HepG2 (cell line): Measurements from ENCODE around the gene GAS2. TPM values are rescaled to one million over a fixed set of nuclear protein-coding genes. Genes with fewer than 3 reads are reported as not detected.
A peak's percentile ranks its signal among the peaks of the same experiment; 100 is the strongest.

Source experiments
- ATAC-seq: fragments of 200-7000 bp; cut with Tn5 transposase; 3 replicates; pipeline ENCODE4 v1.9.1; 2020; ENCODE audit warnings: mild to moderate bottlenecking, moderate library complexity
- BruUV-seq: library from RNA; stranded (reverse); fragments of 400-500 nt; replicated peaks from 2 replicates; lab custom pipeline; 2021; lab: Mats Ljungman, UMichigan
- CTCF ChIA-PET: fragments of 300-600 bp; formaldehyde crosslinking; extraction: SDS; loops from one replicate; lab custom pipeline; 2021; ENCODE audit warnings: low total read pairs, inconsistent platforms, low intra/inter-chr PET ratio; lab: Yijun Ruan, JAX
- POLR2A ChIA-PET: fragments of 350-600 bp; sonication (Branson Sonifier 250); formaldehyde crosslinking; loops from one replicate; lab custom pipeline; 2020; ENCODE audit warnings: antibody characterized with exemption, inconsistent platforms; lab: Yijun Ruan, JAX
- DNase-seq: peaks from one replicate; pipeline ENCODE4 v3.0.0-alpha.2; 2015; ENCODE audit warnings: low spot score
- FAIRE-seq: peaks from 3 replicates; lab custom pipeline; 2011; peaks lifted over from hg19 to GRCh38; lab: Jason Lieb, UNC
- H2AFZ ChIP-seq: one replicate; pipeline ENCODE4 v1.6.1; 2011; ENCODE audit warnings: low read length, inconsistent platforms
- H3K27ac ChIP-seq: fragments of 300-600 bp; 3 replicates; pipeline ENCODE4 v1.8.0; 2011; ENCODE audit warnings: mixed run types, mild to moderate bottlenecking, mixed read lengths, low read length, inconsistent platforms; ENCODE audit not compliant: insufficient read depth; ENCODE audit errors: extremely low read length
- H3K27me3 ChIP-seq, 2 experiments: fragments of 200-600 bp in 1 of 2; 2 replicates in 1 of 2; 3 replicates in 1 of 2; pipeline versions ENCODE4 v1.6.0 to v1.8.0; 2011; ENCODE audit warnings: low read length in 2 of 2, mild to moderate bottlenecking in 2 of 2, moderate library complexity in 2 of 2, inconsistent platforms in 1 of 2; ENCODE audit not compliant: insufficient read depth in 2 of 2, control insufficient read depth in 1 of 2
- H3K36me3 ChIP-seq, 2 experiments: fragments of 200-600 bp in 1 of 2; replicated peaks in 1 of 2; 2 replicates in 1 of 2; 3 replicates in 1 of 2; pipeline versions ENCODE4 v1.5.1 to v1.8.0; 2011; ENCODE audit warnings: low read length in 2 of 2, inconsistent platforms in 1 of 2; ENCODE audit not compliant: insufficient read depth in 2 of 2, control insufficient read depth in 1 of 2
- H3K4me1 ChIP-seq: 2 replicates; pipeline ENCODE4 v1.5.1; 2012; ENCODE audit warnings: low read length, inconsistent platforms; ENCODE audit not compliant: insufficient read depth
- H3K4me2 ChIP-seq: 2 replicates; pipeline ENCODE4 v1.6.0; 2011; ENCODE audit warnings: low read depth, low read length, inconsistent platforms
- H3K4me3 ChIP-seq, 3 experiments: fragments of 200-600 bp in 1 of 3; sonication (generic), shearing (Covaris generic) in 1 of 3; replicated peaks in 1 of 3; 2 replicates each; pipeline ENCODE4 v1.5.1; 2011 to 2016; ENCODE audit warnings: low read length in 3 of 3, inconsistent platforms in 2 of 3, low read depth in 2 of 3, mild to moderate bottlenecking in 2 of 3, control low read depth in 1 of 3, mixed read lengths in 1 of 3; ENCODE audit not compliant: insufficient read depth in 1 of 3
- H3K79me2 ChIP-seq: one replicate; pipeline ENCODE4 v1.6.1; 2011; ENCODE audit warnings: low read length, inconsistent platforms; ENCODE audit not compliant: insufficient read depth
- H3K9ac ChIP-seq: 2 replicates; pipeline ENCODE4 v1.6.0; 2011; ENCODE audit warnings: mild to moderate bottlenecking, low read depth, low read length, inconsistent platforms; ENCODE audit not compliant: insufficient read depth
- H3K9me3 ChIP-seq: 2 replicates; pipeline ENCODE4 v1.5.1; 2012; ENCODE audit warnings: mild to moderate bottlenecking, low read length
- H4K20me1 ChIP-seq: 2 replicates; pipeline ENCODE4 v1.6.0; 2011; ENCODE audit warnings: inconsistent platforms, mild to moderate bottlenecking, low read length, moderate library complexity; ENCODE audit not compliant: insufficient read depth
- AHR ChIP-seq: IDR thresholded peaks from 2 replicates; pipeline ENCODE4 v1.6.1; 2018; ENCODE audit warnings: missing genetic modification reagents, missing compliant biosample characterization
- BCL6 ChIP-seq: IDR thresholded peaks from 2 replicates; pipeline ENCODE4 v1.6.1; 2016; ENCODE audit warnings: missing genetic modification reagents, missing compliant biosample characterization
- ESRRA ChIP-seq: sonication (generic); formaldehyde crosslinking; IDR thresholded peaks from 2 replicates; pipeline ENCODE4 v1.5.1; 2020; ENCODE audit warnings: mild to moderate bottlenecking, low read depth, missing genetic modification reagents
- GATA4 ChIP-seq: sonication (generic); IDR thresholded peaks from 2 replicates; pipeline ENCODE4 v1.6.1; 2016; ENCODE audit warnings: antibody characterized with exemption, low read depth, borderline replicate concordance
- KDM5A ChIP-seq: fragments of 200-600 bp; sonication (generic); IDR thresholded peaks from 2 replicates; pipeline ENCODE4 v1.7.0; 2018; ENCODE audit warnings: antibody characterized with exemption, mild to moderate bottlenecking, low read length, borderline replicate concordance
- LCORL ChIP-seq, 2 experiments: fragments of 450-650 bp in 1 of 2; sonication (generic) in 1 of 2; formaldehyde crosslinking in 1 of 2; IDR thresholded peaks; 2 replicates each; pipeline versions ENCODE4 v1.5.0 to v1.6.1; 2017 to 2020; ENCODE audit warnings: antibody characterized with exemption in 1 of 2, missing genetic modification reagents in 1 of 2
- MAFF ChIP-seq: IDR thresholded peaks from 2 replicates; pipeline ENCODE4 v1.6.1; 2011; ENCODE audit warnings: low read depth, low read length, improper control_type of control experiment
- NFE2 ChIP-seq: sonication (generic); formaldehyde crosslinking; IDR thresholded peaks from 2 replicates; pipeline ENCODE4 v1.4.0; 2020; ENCODE audit warnings: missing genetic modification reagents
- NFIC ChIP-seq: IDR thresholded peaks from 2 replicates; pipeline ENCODE4 v1.6.1; 2012; ENCODE audit warnings: mild to moderate bottlenecking, low read length, inconsistent platforms
- POLR2A ChIP-seq, 2 experiments: IDR thresholded peaks; 2 replicates each; pipeline ENCODE4 v1.6.1; 2011; ENCODE audit warnings: low read depth in 2 of 2, low read length in 2 of 2, mild to moderate bottlenecking in 1 of 2, moderate library complexity in 1 of 2; ENCODE audit not compliant: insufficient read depth in 1 of 2
- SOX6 ChIP-seq, 2 experiments: fragments of 450-650 bp in 1 of 2; sonication (generic) in 1 of 2; formaldehyde crosslinking in 1 of 2; IDR thresholded peaks; 2 replicates each; pipeline versions ENCODE4 v1.4.0 to v1.6.1; 2017 to 2020; ENCODE audit warnings: antibody characterized with exemption in 1 of 2, mild to moderate bottlenecking in 1 of 2, missing genetic modification reagents in 1 of 2
- TEAD3 ChIP-seq: optimal IDR thresholded peaks from 2 replicates; pipeline ENCODE3; 2016; ENCODE audit warnings: borderline replicate concordance
- ZKSCAN1 ChIP-seq: fragments of 150-350 bp; IDR thresholded peaks from 2 replicates; pipeline ENCODE4 v1.6.1; 2014; ENCODE audit warnings: low read length
- ZKSCAN8 ChIP-seq: IDR thresholded peaks from 2 replicates; pipeline ENCODE4 v1.6.1; 2016; ENCODE audit warnings: borderline replicate concordance, missing genetic modification reagents, missing compliant biosample characterization
- ZNF572 ChIP-seq: sonication (generic); formaldehyde crosslinking; IDR thresholded peaks from 2 replicates; pipeline ENCODE4 v1.5.1; 2020; ENCODE audit warnings: mild to moderate bottlenecking, missing genetic modification reagents
- WGBS: methylation state at CpG from one replicate; pipeline ENCODE4 v1.1.6; 2017; ENCODE audit warnings: low lambda C conversion rate; 5-methylcytosine and 5-hydroxymethylcytosine counted together
- in situ Hi-C: cut with HindIII; loops from 2 replicates; pipeline ENCODE4 v1.10.0; 2017; ENCODE audit warnings: low pct_unique_long_range_greater_than_20kb; ENCODE audit not compliant: extremely low pct_ligation_motif_present
- intact Hi-C: fragments of 100-400 bp; cut with micrococcal nuclease; formaldehyde crosslinking; loops from one replicate; pipeline ENCODE4 v1.10.0; 2022; ENCODE audit not compliant: unreplicated experiment
- polyA plus RNA-seq, 8 experiments: library from polyadenylated mRNA; depleted of rRNA in 3 of 8; stranded (reverse) in 7 of 8; unstranded in 1 of 8; fragments of >200 nt; fragmentation: Illumina TruSeq in 4 of 8; extraction: Trizol in 4 of 8; gene quantifications; 2 replicates each; pipeline versions ENCODE4 v1.2.1 to v1.2.3, GENCODE V29; 2011 to 2016; ENCODE audit warnings: low read depth in 4 of 8, missing spikeins in 1 of 8, mixed read lengths in 1 of 8; ENCODE audit not compliant: insufficient read depth in 1 of 8
- total RNA-seq, 5 experiments: library from RNA; depleted of rRNA; stranded (reverse); fragments of >200 nt; fragmentation: Illumina TruSeq; extraction: Trizol; gene quantifications; 2 replicates each; pipeline ENCODE4 v1.2.3, GENCODE V29; 2016; ENCODE audit warnings: low read depth in 1 of 5
- TF ChIP-seq, protein P1 (sequence below): sonication (generic); formaldehyde crosslinking; IDR thresholded peaks from 2 replicates; pipeline ENCODE4 v1.5.0; 2020; ENCODE audit warnings: mild to moderate bottlenecking, missing genetic modification reagents, borderline replicate concordance
- TF ChIP-seq, protein P2 (sequence below), 2 experiments: fragments of 450-650 bp in 1 of 2; sonication (generic) in 1 of 2; formaldehyde crosslinking; IDR thresholded peaks; 2 replicates each; pipeline versions ENCODE4 v1.5.0 to v1.8.0; 2020 to 2022; ENCODE audit warnings: mild to moderate bottlenecking in 1 of 2, missing genetic modification reagents in 1 of 2

The GAS2 gene
- total and polyA plus RNA-seq, 2 of the 13 experiments (the other 11 are each of a cell fraction or from before 2014, with no cell fraction given), result 26.0 to 85.1 TPM

DNA sequence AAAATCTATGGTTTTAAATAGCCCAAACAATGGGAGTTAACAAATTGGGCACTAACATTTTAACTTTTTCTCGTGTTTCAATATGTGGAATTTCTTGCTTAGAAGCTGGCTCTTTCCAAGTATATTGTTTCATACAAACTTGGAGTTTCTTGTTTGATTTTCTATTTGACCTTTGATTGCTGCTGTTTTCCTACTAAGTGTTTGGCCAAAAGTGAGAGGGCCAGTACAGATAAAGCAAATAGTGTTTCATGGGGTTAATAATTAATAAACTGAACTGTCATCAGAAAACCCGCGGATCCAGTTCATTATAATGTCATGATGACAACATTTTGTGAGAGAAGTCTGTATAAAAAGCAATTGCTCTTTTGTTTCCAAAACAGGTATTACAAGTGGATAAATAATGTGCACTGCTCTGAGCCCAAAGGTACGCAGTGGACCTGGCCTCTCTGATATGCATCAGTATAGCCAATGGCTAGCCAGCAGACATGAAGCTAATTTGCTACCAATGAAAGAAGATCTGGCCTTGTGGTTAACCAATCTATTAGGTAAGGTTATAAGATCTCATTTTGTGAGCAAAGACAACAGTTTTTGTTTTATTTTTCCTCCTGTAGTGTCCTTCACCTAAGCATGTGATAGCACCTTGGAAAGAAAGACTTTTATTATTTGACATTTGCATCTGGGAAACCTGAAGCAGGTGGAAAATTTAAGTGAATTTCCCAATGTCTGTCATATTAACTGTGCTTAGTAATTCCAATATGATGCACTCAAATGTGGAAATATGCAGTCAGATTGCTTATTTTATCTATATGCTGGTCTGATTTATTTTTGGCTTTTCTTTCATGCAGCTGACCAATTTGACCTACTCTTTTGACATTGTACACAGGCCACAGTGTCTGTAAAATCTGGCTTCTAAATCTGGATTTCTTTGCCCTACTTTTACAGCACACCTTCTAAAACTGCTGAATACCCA is 8.3 kb downstream of the GAS2 start:
- FAIRE-seq, result peak; percentile 72
- H3K4me3 ChIP-seq, result peak overlapping the region; percentile 42 to 63 (median 44)
- BruUV-seq, result TSS peak; percentile 85
- TF ChIP-seq LCORL (IDR thresholded peaks at IDR 0.05) (no peak), LCORL (CRISPR knock-in tag; IDR thresholded peaks at IDR 0.05) (peak; percentile 21; the same call in 1 of the 2 replicates), TEAD3 (CRISPR knock-in tag) (peak; percentile 15), ESRRA (no peak), GATA4 (no peak), MAFF (peak; percentile 83), ZNF572 (CRISPR knock-in tag) (no peak), NFIC (peak; percentile 87), POLR2A (IDR thresholded peaks at IDR 0.05; ENCODE audit: insufficient read depth in 1 of 2, low read depth in 2 of 2, low read length in 2 of 2) (peak; percentile 33 to 36; a peak in 1 of 4 replicates), ZKSCAN1 (peak; percentile 60), KDM5A (no peak; the same call in 1 of the 2 replicates), NFE2 (CRISPR knock-in tag) (no peak), SOX6 (IDR thresholded peaks at IDR 0.05) (no peak), SOX6 (CRISPR knock-in tag; IDR thresholded peaks at IDR 0.05) (peak; percentile 87), ZKSCAN8 (peak; percentile 30; the same call in 1 of the 2 replicates), BCL6 (CRISPR knock-in tag) (peak; percentile 72), AHR (CRISPR knock-in tag) (no peak)
- TF ChIP-seq, protein P1, sequence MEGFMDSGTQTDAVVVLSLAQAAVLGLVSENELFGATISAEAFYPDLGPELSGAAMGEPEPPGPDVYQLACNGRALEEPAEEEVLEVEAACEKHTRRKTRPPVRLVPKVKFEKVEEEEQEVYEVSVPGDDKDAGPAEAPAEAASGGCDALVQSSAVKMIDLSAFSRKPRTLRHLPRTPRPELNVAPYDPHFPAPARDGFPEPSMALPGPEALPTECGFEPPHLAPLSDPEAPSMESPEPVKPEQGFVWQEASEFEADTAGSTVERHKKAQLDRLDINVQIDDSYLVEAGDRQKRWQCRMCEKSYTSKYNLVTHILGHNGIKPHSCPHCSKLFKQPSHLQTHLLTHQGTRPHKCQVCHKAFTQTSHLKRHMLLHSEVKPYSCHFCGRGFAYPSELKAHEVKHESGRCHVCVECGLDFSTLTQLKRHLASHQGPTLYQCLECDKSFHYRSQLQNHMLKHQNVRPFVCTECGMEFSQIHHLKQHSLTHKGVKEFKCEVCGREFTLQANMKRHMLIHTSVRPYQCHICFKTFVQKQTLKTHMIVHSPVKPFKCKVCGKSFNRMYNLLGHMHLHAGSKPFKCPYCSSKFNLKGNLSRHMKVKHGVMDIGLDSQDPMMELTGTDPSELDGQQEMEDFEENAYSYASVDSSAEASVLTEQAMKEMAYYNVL (CRISPR knock-in tag), result no peak
- TF ChIP-seq, protein P2, sequence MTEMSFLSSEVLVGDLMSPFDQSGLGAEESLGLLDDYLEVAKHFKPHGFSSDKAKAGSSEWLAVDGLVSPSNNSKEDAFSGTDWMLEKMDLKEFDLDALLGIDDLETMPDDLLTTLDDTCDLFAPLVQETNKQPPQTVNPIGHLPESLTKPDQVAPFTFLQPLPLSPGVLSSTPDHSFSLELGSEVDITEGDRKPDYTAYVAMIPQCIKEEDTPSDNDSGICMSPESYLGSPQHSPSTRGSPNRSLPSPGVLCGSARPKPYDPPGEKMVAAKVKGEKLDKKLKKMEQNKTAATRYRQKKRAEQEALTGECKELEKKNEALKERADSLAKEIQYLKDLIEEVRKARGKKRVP (CRISPR knock-in tag; IDR thresholded peaks at IDR 0.05), result 0 out of 4 replicates have a peak, but pooled peaks of 1 of the 2 experiments have one; percentile 29

More for the DNA sequence above, 8.3 kb downstream of the GAS2 start:
- H3K27ac ChIP-seq, result peak overlapping the region; percentile 98
- no peaks in the 10 kb centered on the region for H3K36me3 ChIP-seq
- intact Hi-C loops (loop anchor here (2.0 kb wide), 3 partner anchors 28 to 118 kb away; no protein-coding TSS in a partner anchor), in situ Hi-C loops (no loop called here)
- peaks cover 95% of the 10 kb centered on the region for H3K4me1 ChIP-seq
- no peaks in the 10 kb centered on the region for H3K9me3 ChIP-seq
- DNase-seq (peak; percentile 93), ATAC-seq (peak; percentile 97)
- no peaks in the 10 kb centered on the region for H4K20me1 ChIP-seq
- H3K4me2 ChIP-seq, result peak overlapping the region; percentile 85
- no peak overlapping the region for H2AFZ ChIP-seq
- H3K79me2 ChIP-seq, result peaks cover 79% of the 10 kb centered on the region
- no peaks in the 10 kb centered on the region for H3K27me3 ChIP-seq
- ChIA-PET POLR2A (interaction anchor here (0.6 to 2.3 kb wide), 6 partner anchors 9 to 50 kb away, joined by 3 to 13 read pairs (median 6); partner anchors contain the start of gene GAS2), CTCF (no interaction called here)
- peak overlapping the region; percentile 76 for H3K9ac ChIP-seq
- WGBS, result 0% methylated on average over 4 of the region's 4 CpGs
